HG03060 (cell line): ENCODE measurements around the gene PPP4C.

Experiments
- ATAC-seq: cut with Tn5 transposase; IDR thresholded peaks from one replicate; pipeline ENCODE4 v1.9.1; 2021; ENCODE audit warnings: low read depth, moderate number of reproducible peaks; ENCODE audit not compliant: unreplicated experiment

Gene PPP4C

GRCh38 chr16:30054959-30055553 lies 20.7 kb upstream of the PPP4C start:
- ATAC-seq = no peak

GRCh38 chr16:30060346-30060745 lies 15.4 kb upstream of the PPP4C start:
- no peak for ATAC-seq

- no peak for ATAC-seq
Observed at GRCh38 chr16:30060836-30061554, 14.8 kb upstream of the PPP4C start.

- ATAC-seq = no peak
Observed at GRCh38 chr16:30063278-30063892, 12.4 kb upstream of the PPP4C start.

GRCh38 chr16:30063893-30064728 lies 11.7 kb upstream of the PPP4C start:
- ATAC-seq = no peak

GRCh38 chr16:30064729-30065101 lies 11.1 kb upstream of the PPP4C start:
- no peak for ATAC-seq

GRCh38 chr16:30065102-30065942 lies 10.5 kb upstream of the PPP4C start, which contains the start of gene ALDOA:
TSS of gene ALDOA (plus strand) at chr16:30065760. CDS start at chr16:30066898, 1,138 bp downstream.
- ATAC-seq = peak; percentile 38

- no peak for ATAC-seq
Observed at GRCh38 chr16:30065943-30066760, 9.6 kb upstream of the PPP4C start.

GRCh38 chr16:30066761-30067583 lies 8.8 kb upstream of the PPP4C start:
- ATAC-seq = no peak

- no peak for ATAC-seq
Observed at GRCh38 chr16:30067584-30067916, 8.2 kb upstream of the PPP4C start.

- ATAC-seq = no peak
Observed at GRCh38 chr16:30068333-30068732, 7.5 kb upstream of the PPP4C start.

GRCh38 chr16:30068750-30069610 lies 6.8 kb upstream of the PPP4C start:
- ATAC-seq = no peak

- ATAC-seq = no peak
Observed at GRCh38 chr16:30069611-30070462, 6.0 kb upstream of the PPP4C start.

GRCh38 chr16:30070490-30070889 lies 5.3 kb upstream of the PPP4C start:
- ATAC-seq = no peak

- ATAC-seq = no peak
Observed at GRCh38 chr16:30076276-30076791, 540 bp downstream of the PPP4C start.

GRCh38 chr16:30077656-30078055 lies 1.9 kb downstream of the PPP4C start:
- no peak for ATAC-seq
